GM19239 (cell line): ENCODE results near the gene SKIC3.
A peak's percentile ranks its signal among the peaks of the same experiment; 100 is the strongest.

Experiments used
- DNase-seq: peaks from one replicate; pipeline ENCODE4 v3.0.0; 2011; ENCODE audit warnings: low spot score; ENCODE audit not compliant: insufficient read length
- FAIRE-seq: peaks from 2 replicates; lab custom pipeline; 2011; peaks lifted over from hg19 to GRCh38; lab: Jason Lieb, UNC

Gene SKIC3

GRCh38 chr5:95554647-95555548 is at the start of gene SKIC3, which contains the start of gene ARSK:
TSS of gene SKIC3 (minus strand) at chr5:95554977. CDS start at chr5:95547150, 7,827 bp downstream.
TSS of gene ARSK (plus strand) at chr5:95555101. CDS start at chr5:95555279, 178 bp downstream.
- peak; percentile 99 for FAIRE-seq
- DNase-seq = peak; percentile 68

- DNase-seq = no peak
Measured at GRCh38 chr5:95600557-95600956, 45.8 kb upstream of the SKIC3 start.

GRCh38 chr5:95599252-95599651 is 44.5 kb upstream of the SKIC3 start:
- no peak for FAIRE-seq

More at GRCh38 chr5:95600557-95600956, 45.8 kb upstream of the SKIC3 start:
- FAIRE-seq = no peak

GRCh38 chr5:95595289-95595931 is 40.6 kb upstream of the SKIC3 start:
- FAIRE-seq = no peak
- no peak for DNase-seq

More at GRCh38 chr5:95599252-95599651, 44.5 kb upstream of the SKIC3 start:
- no peak for DNase-seq

- no peak for DNase-seq
- FAIRE-seq = peak; percentile 4
Measured at GRCh38 chr5:95591490-95591901, 36.7 kb upstream of the SKIC3 start.

- FAIRE-seq (peak; percentile 45), DNase-seq (no peak)
Measured at GRCh38 chr5:95590880-95591279, 36.1 kb upstream of the SKIC3 start.

GRCh38 chr5:95583992-95584391 is 29.2 kb upstream of the SKIC3 start:
- DNase-seq (no peak), FAIRE-seq (no peak)

- FAIRE-seq = no peak
- DNase-seq = no peak
Measured at GRCh38 chr5:95581576-95581975, 26.8 kb upstream of the SKIC3 start.

- FAIRE-seq = no peak
- no peak for DNase-seq
Measured at GRCh38 chr5:95572016-95572415, 17.2 kb upstream of the SKIC3 start.

GRCh38 chr5:95565280-95565920 is 10.6 kb upstream of the SKIC3 start:
- DNase-seq (no peak), FAIRE-seq (no peak)

- DNase-seq = no peak
- FAIRE-seq = no peak
Measured at GRCh38 chr5:95564450-95564849, 9.7 kb upstream of the SKIC3 start.

- FAIRE-seq = no peak
- no peak for DNase-seq
Measured at GRCh38 chr5:95563367-95563766, 8.6 kb upstream of the SKIC3 start.

- FAIRE-seq (no peak), DNase-seq (no peak)
Measured at GRCh38 chr5:95562282-95562681, 7.5 kb upstream of the SKIC3 start.

GRCh38 chr5:95557841-95558240 is 3.1 kb upstream of the SKIC3 start:
- FAIRE-seq (no peak), DNase-seq (no peak)

- DNase-seq (no peak), FAIRE-seq (peak; percentile 42)
Measured at GRCh38 chr5:95555553-95555952, 776 bp upstream of the SKIC3 start.

- FAIRE-seq = no peak
- no peak for DNase-seq
Measured at GRCh38 chr5:95554331-95554646, 488 bp downstream of the SKIC3 start.

GRCh38 chr5:95549030-95549429 is 5.7 kb downstream of the SKIC3 start:
- peak; percentile 11 for FAIRE-seq
- DNase-seq = no peak

- no peak for DNase-seq
- no peak for FAIRE-seq
Measured at GRCh38 chr5:95543017-95543705, 11.6 kb downstream of the SKIC3 start.

GRCh38 chr5:95537501-95537900 is 17.3 kb downstream of the SKIC3 start:
- DNase-seq = no peak
- FAIRE-seq = no peak

- no peak for DNase-seq
- no peak for FAIRE-seq
Measured at GRCh38 chr5:95533761-95534160, 21.0 kb downstream of the SKIC3 start.
